AG04449 (cell line): Measurements from ENCODE around the gene SLC36A3.

Experiments
- CTCF ChIA-PET: fragments of 350-600 bp; formaldehyde crosslinking; extraction: SDS; loops from one replicate; lab custom pipeline; 2021; ENCODE audit warnings: antibody characterized with exemption; lab: Yijun Ruan, JAX
- POLR2A ChIA-PET: fragments of 400-600, 350-600 bp; formaldehyde crosslinking; extraction: SDS; loops from one replicate; lab custom pipeline; 2020; ENCODE audit warnings: antibody characterized with exemption, inconsistent platforms; lab: Yijun Ruan, JAX
- DNase-seq: peaks from one replicate; pipeline ENCODE4 v3.0.0-alpha.2; 2010; ENCODE audit warnings: low read depth, low spot score
- H3K4me3 ChIP-seq: 2 replicates; pipeline ENCODE4 v1.5.1; 2011; ENCODE audit warnings: low read depth, mild to moderate bottlenecking, control low read depth, low read length
- CTCF ChIP-seq: IDR thresholded peaks from one replicate; pipeline ENCODE4 v1.5.1; 2011; ENCODE audit warnings: mild to moderate bottlenecking, moderate library complexity, low read length, control low read depth, inconsistent platforms; ENCODE audit not compliant: insufficient read depth; ENCODE audit errors: missing control alignments

The SLC36A3 gene

GRCh38 chr5:151230048-151230680 lies 73.4 kb downstream of the SLC36A3 start:
- CTCF ChIA-PET, result interaction anchor here (1.1 to 2.1 kb wide), 3 partner anchors 8 to 65 kb away, joined by 3 to 14 read pairs (median 3); no protein-coding TSS in a partner anchor
- TF ChIP-seq CTCF, result no peak

GRCh38 chr5:151228986-151229385 lies 74.6 kb downstream of the SLC36A3 start:
- POLR2A ChIA-PET, result no interaction called here
- CTCF ChIA-PET, result interaction anchor here (1.5 to 2.1 kb wide), 2 partner anchors 9 to 10 kb away, joined by 5 to 14 read pairs; no protein-coding TSS in a partner anchor
- no peak overlapping the region for H3K4me3 ChIP-seq
- TF ChIP-seq CTCF, result no peak
- DNase-seq, result no peak

More at GRCh38 chr5:151230048-151230680, 73.4 kb downstream of the SLC36A3 start:
- no peak for DNase-seq
- H3K4me3 ChIP-seq, result no peak overlapping the region
- POLR2A ChIA-PET, result no interaction called here

GRCh38 chr5:151227918-151228447 lies 75.6 kb downstream of the SLC36A3 start:
- CTCF ChIA-PET, result interaction anchor here (1.5 kb wide), 1 partner anchor 11 kb away, joined by 5 read pairs; no protein-coding TSS in a partner anchor
- POLR2A ChIA-PET, result no interaction called here

More at GRCh38 chr5:151227918-151228447, 75.6 kb downstream of the SLC36A3 start:
- no peak overlapping the region for H3K4me3 ChIP-seq
- TF ChIP-seq CTCF, result no peak
- DNase-seq, result no peak
